Measurements from ENCODE around the gene MAP3K19. TPM values are rescaled to one million over a fixed set of nuclear protein-coding genes. Genes with fewer than 3 reads are reported as not detected.

The MAP3K19 gene
- total and polyA plus RNA-seq, 2 of the 8 experiments (the other 6 are each of a cell fraction or from before 2014, with no cell fraction given) = not detected

GRCh38 chr2:134943540-134943939 is 103.7 kb downstream of the MAP3K19 start:
- TF ChIP-seq NANOG (IDR thresholded peaks at IDR 0.05; ENCODE audit: insufficient read depth, low read depth, low read length, poor library complexity, severe bottlenecking) (no peak), GABPA (IDR thresholded peaks at IDR 0.05; ENCODE audit: borderline replicate concordance, insufficient read depth, low read length) (no peak), CTCF (IDR thresholded peaks at IDR 0.05; ENCODE audit: control extremely low read depth in 1 of 3, insufficient read depth in 1 of 3, low read depth in 1 of 3, low read length in 3 of 3) (no peak)
- no peak for FAIRE-seq
- Histone ChIP-seq H3K27ac (ENCODE audit: low read depth, low read length) (no peak overlapping the region), H3K4me1 (replicated peaks in 1 of 4; ENCODE audit: control insufficient read depth in 3 of 4, insufficient read depth in 4 of 4, low read length in 3 of 4) (peaks cover 0 to 4% (median 0%) of the 10 kb centered on the region in 4 experiments; a peak in 1 of 7 replicates), H2BK15ac (ENCODE audit: low read length) (no peak overlapping the region), H2AK5ac (ENCODE audit: low read depth, low read length) (no peak overlapping the region), H3K79me1 (ENCODE audit: low read depth, low read length) (no peaks in the 10 kb centered on the region), H3K18ac (ENCODE audit: extremely low read depth, low read length) (no peak overlapping the region), H2BK120ac (replicated peaks; ENCODE audit: low read depth, low read length) (no peak overlapping the region), H4K91ac (replicated peaks; ENCODE audit: insufficient read length, low read length) (no peak overlapping the region), H4K8ac (ENCODE audit: extremely low read depth, insufficient read depth, low read length) (no peak overlapping the region), H3K14ac (ENCODE audit: insufficient read length) (no peak overlapping the region), H3K36me3 (ENCODE audit: control insufficient read depth in 2 of 4, insufficient read depth in 4 of 4, low read length in 3 of 4) (peaks cover 3 to 74% (median 31%) of the 10 kb centered on the region in 4 experiments; a peak in 7 of 8 replicates), H3K23ac (ENCODE audit: insufficient read length) (no peak overlapping the region), H2BK5ac (ENCODE audit: low read depth, low read length) (no peak overlapping the region), H3K9ac (replicated peaks in 1 of 4; ENCODE audit: extremely low read depth in 1 of 4, low read depth in 3 of 4, low read length in 3 of 4) (no peak overlapping the region), H2BK12ac (ENCODE audit: low read depth, low read length) (no peak overlapping the region), H3K23me2 (ENCODE audit: low read depth, low read length) (no peaks in the 10 kb centered on the region), H3K4me3 (ENCODE audit: extremely low read depth in 1 of 4, insufficient read depth in 2 of 4, low read depth in 3 of 4, low read length in 4 of 4) (no peak overlapping the region), H3K79me2 (ENCODE audit: control insufficient read depth in 1 of 2, insufficient read depth in 2 of 2, low read length in 2 of 2) (peaks cover 0 to 29% of the 10 kb centered on the region in 2 experiments; a peak in 2 of 4 replicates), H4K5ac (ENCODE audit: insufficient read length, low read depth, low read length) (no peak overlapping the region), H3K56ac (replicated peaks; ENCODE audit: insufficient read length, low read depth, low read length) (no peak overlapping the region), H2BK20ac (ENCODE audit: low read length) (no peak overlapping the region), H3K9me3 (ENCODE audit: insufficient read depth in 2 of 2, low read depth in 1 of 2, low read length in 1 of 2) (no peaks in the 10 kb centered on the region), H3K4me2 (ENCODE audit: insufficient read depth in 1 of 2, low read depth in 2 of 2, low read length in 2 of 2) (no peak overlapping the region), H2AFZ (ENCODE audit: low read length) (no peak overlapping the region), H3K4ac (replicated peaks; ENCODE audit: insufficient read length, low read depth, low read length) (no peak overlapping the region), H4K20me1 (replicated peaks in 1 of 2; ENCODE audit: control insufficient read depth in 1 of 2, insufficient read depth in 2 of 2, low read length in 2 of 2) (peaks cover 6% of the 10 kb centered on the region in 2 experiments), H3K27me3 (replicated peaks in 1 of 4; ENCODE audit: control insufficient read depth in 3 of 4, extremely low read depth in 1 of 4, insufficient read depth in 3 of 4, low read length in 3 of 4) (no peaks in the 10 kb centered on the region)
- ChIA-PET CTCF (ENCODE audit: partially characterized antibody) (no interaction called here), POLR2A (ENCODE audit: partially characterized antibody) (no interaction called here)
- 89% methylated on average over 2 of the region's 2 CpGs; no CpG with 5 or more reads in 1 of the 2 experiments for WGBS, 2 experiments (ENCODE audit: extremely low coverage in 1 of 2, insufficient coverage in 1 of 2, insufficient read length in 1 of 2, insufficient replicate concordance in 2 of 2, low coverage in 1 of 2, low lambda C conversion rate in 2 of 2, missing lambda C conversion rate in 1 of 2)
- no peak for DNase-seq (ENCODE audit: low read depth in 1 of 2, low spot score in 2 of 2)

All from H1 (cell line).